ENCODE measurements around the gene CELSR1.
"Not testable (repeated sequence)": the region's sequence is repeated elsewhere in the genome, so short reads cannot be mapped to it uniquely, and the experiment has no call there.

Gene CELSR1

DNA sequence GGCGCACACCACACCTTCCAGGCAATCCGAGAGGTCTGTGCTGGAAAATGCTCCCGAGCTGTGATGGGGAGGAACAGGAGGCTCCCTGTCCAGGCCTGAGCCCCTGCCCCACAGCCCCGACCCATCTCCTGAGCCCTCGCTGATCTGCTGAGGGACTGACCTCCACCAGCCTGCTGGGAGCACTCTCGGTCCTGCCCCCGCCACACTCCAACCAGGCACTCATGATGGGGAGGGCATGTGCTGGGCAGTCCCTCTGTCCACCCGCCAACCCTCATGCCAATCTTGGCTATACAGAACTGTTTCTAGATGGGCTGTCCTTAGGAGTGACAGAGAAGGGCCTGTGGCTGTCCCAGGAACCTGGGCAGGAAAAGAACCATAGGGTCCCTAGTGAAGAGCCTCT lies 131.1 kb downstream of the CELSR1 start:
- no peak for DNase-seq
- TF ChIP-seq POLR2A (IDR thresholded peaks at IDR 0.05; ENCODE audit: low read length), result no peak
- no peak for TF ChIP-seq GATA1 (IDR thresholded peaks at IDR 0.05; ENCODE audit: low read depth, low read length)

GRCh38 chr22:46405901-46406300 lies 131.5 kb downstream of the CELSR1 start:
- TF ChIP-seq GATA1 (IDR thresholded peaks at IDR 0.05; ENCODE audit: low read depth, low read length) (no peak), POLR2A (IDR thresholded peaks at IDR 0.05; ENCODE audit: low read length) (no peak)
- no peak for DNase-seq

DNA sequence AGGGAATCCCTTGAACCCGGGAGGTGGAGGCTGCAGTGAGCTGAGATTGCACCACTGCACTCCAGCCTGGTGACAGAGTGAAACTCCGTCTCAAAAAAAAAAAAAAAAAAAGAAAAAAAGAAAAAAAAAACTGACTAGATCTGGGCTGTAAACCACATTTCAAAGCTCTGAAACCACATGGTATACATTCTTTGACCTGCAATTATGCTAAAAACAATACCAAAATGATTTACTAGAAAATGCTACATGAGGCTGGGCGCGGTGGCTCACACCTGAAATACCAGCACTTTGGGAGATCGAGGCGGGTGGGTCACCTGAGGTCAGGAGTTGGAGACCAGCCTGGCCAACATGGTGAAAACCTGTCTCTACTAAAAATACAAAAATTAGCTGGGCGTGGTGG lies 133.5 kb downstream of the CELSR1 start:
- not testable (repeated sequence) for DNase-seq

GRCh38 chr22:46402505-46402904 lies 134.9 kb downstream of the CELSR1 start:
- TF ChIP-seq GATA1 (IDR thresholded peaks at IDR 0.05; ENCODE audit: low read depth, low read length) (no peak), POLR2A (IDR thresholded peaks at IDR 0.05; ENCODE audit: low read length) (no peak)
- no peak for DNase-seq

DNA sequence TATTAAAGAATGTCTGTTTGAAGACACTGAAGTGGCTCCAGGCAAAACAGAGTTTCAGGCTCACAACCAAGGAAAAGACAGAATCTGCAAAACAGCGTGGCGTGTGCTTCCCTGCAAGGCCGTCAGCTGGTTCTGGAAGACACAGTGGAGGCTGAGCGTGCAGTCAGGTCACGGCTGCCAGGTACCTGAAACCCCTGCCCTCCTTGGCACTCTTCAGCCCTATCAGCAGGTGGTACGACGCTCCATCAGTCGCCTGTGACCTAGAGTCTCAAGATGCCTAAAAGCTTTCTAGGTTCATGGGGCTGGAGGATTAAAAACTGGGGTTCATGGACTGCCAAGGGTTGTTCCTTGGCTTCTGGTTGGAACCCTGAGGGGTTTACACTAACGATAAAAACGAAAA lies 136.1 kb downstream of the CELSR1 start:
- no peak for DNase-seq
- TF ChIP-seq GATA1 (IDR thresholded peaks at IDR 0.05; ENCODE audit: low read depth, low read length), result no peak
- TF ChIP-seq POLR2A (IDR thresholded peaks at IDR 0.05; ENCODE audit: low read length), result no peak

- no peak for DNase-seq
- no peak for TF ChIP-seq POLR2A (IDR thresholded peaks at IDR 0.05; ENCODE audit: low read length)
- no peak for TF ChIP-seq GATA1 (IDR thresholded peaks at IDR 0.05; ENCODE audit: low read depth, low read length)
Observed at GRCh38 chr22:46399251-46400024, 138.0 kb downstream of the CELSR1 start.

DNA sequence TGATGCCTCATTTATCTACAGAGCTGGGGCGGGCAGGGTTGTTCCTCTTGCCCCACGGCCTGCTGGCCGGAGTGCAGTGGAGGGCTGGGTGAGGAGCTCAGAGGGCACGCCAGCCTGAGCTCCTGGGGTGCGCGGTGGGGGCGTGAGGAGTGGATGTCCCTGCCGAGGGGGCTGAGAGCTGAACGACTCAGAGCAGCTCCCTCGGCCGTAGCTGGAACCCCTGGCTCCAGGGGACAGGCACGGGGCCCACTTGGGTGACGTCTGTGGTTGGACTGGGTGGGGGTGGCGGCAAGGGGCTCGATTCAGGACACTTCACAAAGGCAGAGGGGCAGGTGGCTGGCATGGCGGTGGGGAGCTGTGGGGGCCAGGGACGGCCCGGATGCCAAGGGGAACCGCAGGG lies 139.5 kb downstream of the CELSR1 start:
- no peak for DNase-seq
- TF ChIP-seq GATA1 (IDR thresholded peaks at IDR 0.05; ENCODE audit: low read depth, low read length) (no peak), POLR2A (IDR thresholded peaks at IDR 0.05; ENCODE audit: low read length) (no peak)

DNA sequence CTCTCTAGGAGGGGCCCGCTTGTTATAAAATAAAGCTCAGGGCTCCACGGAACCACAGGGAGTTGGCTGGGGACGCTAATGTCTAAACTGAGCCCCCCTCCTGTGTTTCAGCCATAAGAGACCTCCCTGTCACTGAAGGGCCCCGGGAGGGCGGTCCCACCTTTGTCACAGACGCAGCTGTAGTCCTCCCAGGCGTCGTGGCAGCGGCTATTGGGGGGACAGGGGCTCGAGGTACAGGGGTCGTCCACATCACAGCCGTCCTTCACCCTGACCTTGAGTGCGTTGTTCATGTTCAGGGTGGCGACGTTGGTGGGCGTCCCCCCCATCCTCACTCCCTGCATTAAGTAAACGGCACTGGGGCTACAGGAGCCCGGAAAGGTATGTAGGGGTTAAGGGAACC lies 139.9 kb downstream of the CELSR1 start:
- TF ChIP-seq GATA1 (IDR thresholded peaks at IDR 0.05; ENCODE audit: low read depth, low read length), result no peak
- no peak for TF ChIP-seq POLR2A (IDR thresholded peaks at IDR 0.05; ENCODE audit: low read length)
- DNase-seq, result no peak

DNA sequence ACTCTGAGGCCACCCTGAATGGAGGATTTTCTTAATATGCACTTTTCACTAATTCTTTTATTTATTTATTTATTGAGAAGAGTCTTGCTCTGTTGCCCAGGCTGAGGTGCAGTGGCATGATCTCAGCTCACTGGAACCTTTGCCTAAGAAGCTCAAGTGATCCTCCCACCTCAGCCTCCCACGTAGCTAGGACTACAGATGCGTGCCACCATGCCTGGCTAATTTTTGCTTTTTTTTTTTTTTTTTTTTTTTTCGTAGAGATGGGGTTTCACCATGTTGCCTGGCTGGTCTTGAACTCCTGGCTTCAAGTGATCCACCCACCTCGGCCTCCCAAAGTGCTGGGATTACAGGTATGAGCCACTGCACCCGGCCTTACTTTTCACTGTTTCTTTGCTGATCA lies 140.4 kb downstream of the CELSR1 start:
- not testable (repeated sequence) for DNase-seq

- TF ChIP-seq GATA1 (IDR thresholded peaks at IDR 0.05; ENCODE audit: low read depth, low read length), result no peak
- TF ChIP-seq POLR2A (IDR thresholded peaks at IDR 0.05; ENCODE audit: low read length), result no peak
Observed at GRCh38 chr22:46395145-46395544, 142.3 kb downstream of the CELSR1 start.

DNA sequence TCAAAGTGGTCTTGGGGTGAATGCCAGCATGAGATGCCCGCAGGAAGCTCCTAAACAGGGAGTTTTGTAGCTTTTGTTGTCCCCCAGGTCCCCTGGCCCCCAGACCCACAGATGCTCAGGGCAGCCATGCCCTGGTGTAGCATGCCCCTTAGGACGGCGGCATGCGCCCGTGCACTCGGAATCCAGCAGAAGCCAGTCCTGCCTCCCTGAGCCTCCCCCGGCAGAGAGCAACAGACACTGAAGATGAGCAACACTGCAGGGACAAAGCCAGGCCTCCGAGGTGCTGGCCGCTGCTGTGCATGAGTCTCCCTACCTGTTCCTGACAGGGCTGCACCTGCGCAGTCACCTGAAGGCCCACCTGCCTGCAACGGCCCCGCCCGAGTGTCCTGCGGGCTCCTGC lies 142.8 kb downstream of the CELSR1 start:
- TF ChIP-seq GATA1 (IDR thresholded peaks at IDR 0.05; ENCODE audit: low read depth, low read length) (no peak), POLR2A (IDR thresholded peaks at IDR 0.05; ENCODE audit: low read length) (no peak)
- no peak for DNase-seq

More at GRCh38 chr22:46395145-46395544, 142.3 kb downstream of the CELSR1 start:
- DNase-seq, result no peak

GRCh38 chr22:46393873-46394272 lies 143.5 kb downstream of the CELSR1 start:
- no peak for TF ChIP-seq GATA1 (IDR thresholded peaks at IDR 0.05; ENCODE audit: low read depth, low read length)
- TF ChIP-seq POLR2A (IDR thresholded peaks at IDR 0.05; ENCODE audit: low read length), result no peak

GRCh38 chr22:46392137-46392844 lies 145.1 kb downstream of the CELSR1 start:
- no peak for TF ChIP-seq GATA1 (IDR thresholded peaks at IDR 0.05; ENCODE audit: low read depth, low read length)
- no peak for TF ChIP-seq POLR2A (IDR thresholded peaks at IDR 0.05; ENCODE audit: low read length)
- no peak for DNase-seq

More at GRCh38 chr22:46393873-46394272, 143.5 kb downstream of the CELSR1 start:
- no peak for DNase-seq

DNA sequence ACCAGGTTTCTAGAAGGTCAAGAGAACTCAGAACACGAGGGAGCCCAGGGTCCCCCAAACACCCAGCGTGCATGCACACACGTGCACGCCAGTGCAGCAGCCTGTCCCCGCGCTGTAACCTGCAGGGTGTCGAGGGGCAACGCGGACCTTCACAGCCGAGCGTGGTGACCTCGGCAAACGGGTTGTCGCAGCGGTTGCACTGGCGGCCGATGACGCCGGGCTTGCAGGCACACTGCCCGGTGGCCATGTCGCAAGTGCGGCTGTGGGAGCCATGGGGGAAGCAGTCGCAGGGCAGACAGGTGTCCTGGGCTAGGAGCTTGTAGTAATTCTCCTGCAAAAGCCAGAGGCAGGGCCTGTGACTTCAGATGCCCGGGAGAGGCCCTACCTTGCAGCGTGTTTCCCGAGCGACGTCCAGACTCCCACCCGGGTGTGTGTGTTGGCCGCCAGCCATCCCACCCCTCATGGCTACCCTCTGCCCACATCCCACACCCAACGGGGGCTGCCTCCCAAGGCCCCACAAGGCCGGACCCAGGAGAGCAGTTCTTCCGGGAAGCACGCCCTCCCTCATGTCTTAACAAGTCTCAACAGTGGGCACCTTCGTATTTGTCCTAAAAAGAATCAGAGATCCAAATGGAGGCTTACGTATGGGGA lies 145.8 kb downstream of the CELSR1 start:
- TF ChIP-seq POLR2A (IDR thresholded peaks at IDR 0.05; ENCODE audit: low read length), result no peak
- no peak for TF ChIP-seq GATA1 (IDR thresholded peaks at IDR 0.05; ENCODE audit: low read depth, low read length)
- DNase-seq, result no peak

Measured in erythroblast (primary cell).